SW480 (cell line): ENCODE measurements around the gene ERP29.
"Not testable (repeated sequence)": the region's sequence is repeated elsewhere in the genome, so short reads cannot be mapped to it uniquely, and the experiment has no call there.

Experiments
- DNase-seq: peaks from one replicate; pipeline ENCODE4 v3.0.0-alpha.2; 2016; ENCODE audit warnings: low spot score

Gene ERP29

DNA sequence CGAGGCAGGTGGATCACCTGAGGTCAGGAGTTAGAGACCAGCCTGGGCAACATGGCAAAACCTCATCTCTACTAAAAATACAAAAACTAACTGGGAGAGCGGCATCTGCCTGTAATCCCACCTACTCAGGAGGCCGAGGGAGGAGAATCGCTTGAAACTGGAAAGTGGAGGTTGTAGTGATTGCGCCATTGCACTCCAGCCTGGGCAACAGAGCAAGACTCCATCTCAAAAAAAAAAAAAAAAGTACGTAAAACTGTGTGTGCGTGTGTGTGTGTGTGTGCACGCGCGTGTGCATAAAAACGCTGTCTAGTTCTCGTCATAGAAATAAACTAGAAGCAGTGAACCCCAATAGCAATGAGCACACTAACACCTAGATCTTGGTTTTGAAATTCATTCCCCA, 23.4 kb downstream of the ERP29 start:
- not testable (repeated sequence) for DNase-seq

DNA sequence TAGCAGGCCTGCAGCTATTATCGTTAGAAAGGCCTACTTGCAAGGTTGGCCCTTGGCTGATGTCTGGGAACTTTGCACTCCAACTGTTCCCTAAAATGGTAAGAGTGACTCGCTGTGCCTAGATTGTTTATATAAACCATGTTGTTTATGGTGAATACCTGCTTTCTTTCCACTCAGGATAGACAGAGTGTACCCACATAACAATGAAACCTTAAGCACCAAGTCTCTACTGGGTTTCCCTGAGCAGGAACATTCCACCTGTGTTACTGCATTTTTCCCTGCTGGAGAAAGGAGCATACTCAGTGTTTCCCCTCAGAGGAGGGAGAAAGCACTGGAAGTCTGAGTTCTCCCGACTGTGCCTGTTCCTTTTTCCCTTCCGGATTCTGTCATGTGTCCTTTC, 32.8 kb downstream of the ERP29 start:
- no peak for DNase-seq

DNA sequence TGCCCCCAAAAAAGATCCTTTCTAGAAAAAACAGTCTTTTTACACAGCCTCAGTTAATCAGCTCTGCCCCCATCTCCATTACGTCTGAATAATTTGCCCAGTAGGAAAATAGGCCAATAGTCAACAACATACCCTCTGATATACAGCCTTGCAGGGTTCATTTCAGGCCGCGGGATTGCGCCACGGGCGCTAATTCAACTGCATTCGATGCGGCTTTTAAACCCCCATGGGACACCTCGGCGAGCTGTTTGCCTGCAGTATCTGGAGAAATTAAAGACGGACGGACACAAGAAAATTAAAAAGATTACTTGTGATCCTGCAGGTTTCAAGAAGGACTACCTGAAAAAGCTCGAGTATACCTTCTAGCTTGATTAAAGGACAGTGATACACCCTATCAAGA, 36.1 kb downstream of the ERP29 start:
- DNase-seq: no peak

DNA sequence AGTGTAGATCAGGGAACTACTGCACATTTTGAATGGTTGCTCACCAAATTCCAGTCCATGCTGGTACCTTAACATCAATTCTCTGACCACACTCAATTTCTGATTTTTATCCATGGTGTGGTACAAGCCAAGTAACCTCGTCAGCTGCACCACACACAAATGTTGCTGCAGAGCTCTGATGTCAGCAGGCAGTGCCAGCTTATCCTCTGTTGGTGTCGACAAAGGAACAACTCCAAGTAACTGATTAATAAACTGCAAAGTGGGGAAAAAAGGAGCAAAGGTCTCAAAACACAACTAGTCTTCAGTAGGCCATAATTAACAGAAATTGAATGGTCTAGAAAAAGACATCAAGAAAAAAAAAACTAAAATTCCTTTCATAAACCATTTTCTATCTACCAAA, 47.9 kb downstream of the ERP29 start:
- no peak for DNase-seq

DNA sequence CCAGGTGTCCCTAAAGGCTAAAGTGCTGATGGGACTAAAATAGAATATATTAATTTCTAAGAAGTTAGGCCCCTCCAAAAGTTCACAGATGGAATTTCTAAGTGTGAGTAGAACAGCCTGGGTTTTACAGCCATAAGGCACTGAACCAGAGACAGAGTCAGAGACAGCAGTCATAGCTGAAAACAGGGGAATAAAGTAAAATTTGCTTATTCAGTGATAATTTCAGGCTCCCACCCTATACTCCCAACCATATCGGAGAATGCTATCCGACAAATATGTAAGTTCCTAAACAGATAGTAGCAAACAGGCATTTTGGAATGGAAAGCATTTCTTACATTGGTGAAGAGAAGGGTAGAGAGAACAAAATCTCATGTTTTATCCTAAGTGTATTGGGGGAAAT, 50.0 kb downstream of the ERP29 start:
- no peak for DNase-seq

DNA sequence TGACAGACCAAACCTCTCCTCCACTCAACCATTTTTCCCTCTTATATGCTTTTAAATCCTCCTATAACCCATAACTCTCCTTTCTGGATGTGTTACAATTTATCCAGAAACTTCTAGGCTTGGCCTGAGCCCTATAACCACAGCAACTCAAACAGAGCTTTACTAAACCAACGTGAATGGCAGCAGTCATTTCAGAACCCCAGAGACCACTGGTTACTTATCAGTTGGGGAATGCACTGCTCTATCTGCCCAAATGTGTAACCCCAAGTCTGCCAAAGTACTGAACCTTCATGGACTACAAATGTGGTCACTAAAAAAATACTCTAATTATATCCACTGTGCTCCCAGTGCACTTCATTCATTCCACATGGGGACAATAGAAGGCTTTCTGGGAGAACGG, 53.3 kb downstream of the ERP29 start:
- no peak for DNase-seq
